Peyer's patch (tissue), 4 donors: Measurements from ENCODE around the gene FAM120A. TPM values are rescaled to one million over a fixed set of nuclear protein-coding genes. Genes with fewer than 3 reads are reported as not detected.
A peak's percentile ranks its signal among the peaks of the same experiment; 100 is the strongest.

Experiments
- DNase-seq, 3 donors: peaks; one replicate each; pipeline ENCODE4 v3.0.0-alpha.2; 2017 to 2019
- H3K27ac ChIP-seq, 4 donors: fragments of 200-600 bp; sonication (generic); one replicate each; pipeline ENCODE4 v1.5.1; 2016 to 2019
- H3K27me3 ChIP-seq, 2 donors: fragments of 200-600 bp; sonication (generic); one replicate each; pipeline ENCODE4 v1.5.1; 2019
- H3K36me3 ChIP-seq, 3 donors: fragments of 200-600 bp; sonication (generic); one replicate each; pipeline ENCODE4 v1.5.1; 2016 to 2019
- H3K4me1 ChIP-seq, 4 donors: fragments of 200-600 bp; sonication (generic); one replicate each; pipeline ENCODE4 v1.5.1; 2016 to 2019
- H3K4me3 ChIP-seq, 4 donors: fragments of 200-600 bp; sonication (generic); 1 replicate in 3 of 4; 2 replicates in 1 of 4; pipeline ENCODE4 v1.5.1; 2016 to 2019; ENCODE audit warnings: mild to moderate bottlenecking in 1 of 4
- H3K9me3 ChIP-seq, 4 donors: fragments of 200-600 bp; sonication (generic); one replicate each; pipeline ENCODE4 v1.5.1; 2016 to 2019; ENCODE audit warnings: mild to moderate bottlenecking in 1 of 4
- POLR2A ChIP-seq, 2 donors: fragments of 450-650 bp; IDR thresholded peaks; one replicate each; pipeline ENCODE4 v1.5.1; 2017; ENCODE audit warnings: antibody characterized with exemption in 2 of 2, mild to moderate bottlenecking in 2 of 2, moderate library complexity in 2 of 2
- total RNA-seq, 4 donors: library from RNA; depleted of rRNA; stranded (reverse); fragments of >200 nt; gene quantifications; one replicate each; pipeline ENCODE4 v1.1.0, GENCODE V29; 2016
- TF ChIP-seq, protein P1 (sequence below), 6 experiments: fragments of 450-650 bp in 4 of 6; fragments of 200-600 bp in 2 of 6; sonication (generic) in 1 of 6; IDR thresholded peaks; one replicate each; pipeline ENCODE4 v1.5.1; 2017 to 2019; ENCODE audit warnings: antibody characterized with exemption in 6 of 6, mild to moderate bottlenecking in 3 of 6, moderate library complexity in 1 of 6

Gene FAM120A
- total RNA-seq, 4 donors from 2014 or later: 128 to 159 (median 136) TPM

- no peaks in the 10 kb centered on the region for H3K9me3 ChIP-seq
- TF ChIP-seq, protein P1, sequence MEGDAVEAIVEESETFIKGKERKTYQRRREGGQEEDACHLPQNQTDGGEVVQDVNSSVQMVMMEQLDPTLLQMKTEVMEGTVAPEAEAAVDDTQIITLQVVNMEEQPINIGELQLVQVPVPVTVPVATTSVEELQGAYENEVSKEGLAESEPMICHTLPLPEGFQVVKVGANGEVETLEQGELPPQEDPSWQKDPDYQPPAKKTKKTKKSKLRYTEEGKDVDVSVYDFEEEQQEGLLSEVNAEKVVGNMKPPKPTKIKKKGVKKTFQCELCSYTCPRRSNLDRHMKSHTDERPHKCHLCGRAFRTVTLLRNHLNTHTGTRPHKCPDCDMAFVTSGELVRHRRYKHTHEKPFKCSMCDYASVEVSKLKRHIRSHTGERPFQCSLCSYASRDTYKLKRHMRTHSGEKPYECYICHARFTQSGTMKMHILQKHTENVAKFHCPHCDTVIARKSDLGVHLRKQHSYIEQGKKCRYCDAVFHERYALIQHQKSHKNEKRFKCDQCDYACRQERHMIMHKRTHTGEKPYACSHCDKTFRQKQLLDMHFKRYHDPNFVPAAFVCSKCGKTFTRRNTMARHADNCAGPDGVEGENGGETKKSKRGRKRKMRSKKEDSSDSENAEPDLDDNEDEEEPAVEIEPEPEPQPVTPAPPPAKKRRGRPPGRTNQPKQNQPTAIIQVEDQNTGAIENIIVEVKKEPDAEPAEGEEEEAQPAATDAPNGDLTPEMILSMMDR (IDR thresholded peaks at IDR 0.05): no peak
- peak in 1 of 2 donors; percentile 28 for TF ChIP-seq POLR2A (IDR thresholded peaks at IDR 0.05)
- peak; percentile 73 to 78 (median 74) for DNase-seq
- no peaks in the 10 kb centered on the region for H3K27me3 ChIP-seq
- peak overlapping the region; percentile 78 to 99 (median 94) for H3K4me3 ChIP-seq
- H3K36me3 ChIP-seq: no peaks in the 10 kb centered on the region
- peaks cover 0 to 47% (median 12%) of the 10 kb centered on the region in 4 donors for H3K4me1 ChIP-seq
- peak overlapping the region; percentile 81 to 95 (median 90) for H3K27ac ChIP-seq
Observed at GRCh38 chr9:93575796-93576257, 124.3 kb downstream of the FAM120A start.

DNA sequence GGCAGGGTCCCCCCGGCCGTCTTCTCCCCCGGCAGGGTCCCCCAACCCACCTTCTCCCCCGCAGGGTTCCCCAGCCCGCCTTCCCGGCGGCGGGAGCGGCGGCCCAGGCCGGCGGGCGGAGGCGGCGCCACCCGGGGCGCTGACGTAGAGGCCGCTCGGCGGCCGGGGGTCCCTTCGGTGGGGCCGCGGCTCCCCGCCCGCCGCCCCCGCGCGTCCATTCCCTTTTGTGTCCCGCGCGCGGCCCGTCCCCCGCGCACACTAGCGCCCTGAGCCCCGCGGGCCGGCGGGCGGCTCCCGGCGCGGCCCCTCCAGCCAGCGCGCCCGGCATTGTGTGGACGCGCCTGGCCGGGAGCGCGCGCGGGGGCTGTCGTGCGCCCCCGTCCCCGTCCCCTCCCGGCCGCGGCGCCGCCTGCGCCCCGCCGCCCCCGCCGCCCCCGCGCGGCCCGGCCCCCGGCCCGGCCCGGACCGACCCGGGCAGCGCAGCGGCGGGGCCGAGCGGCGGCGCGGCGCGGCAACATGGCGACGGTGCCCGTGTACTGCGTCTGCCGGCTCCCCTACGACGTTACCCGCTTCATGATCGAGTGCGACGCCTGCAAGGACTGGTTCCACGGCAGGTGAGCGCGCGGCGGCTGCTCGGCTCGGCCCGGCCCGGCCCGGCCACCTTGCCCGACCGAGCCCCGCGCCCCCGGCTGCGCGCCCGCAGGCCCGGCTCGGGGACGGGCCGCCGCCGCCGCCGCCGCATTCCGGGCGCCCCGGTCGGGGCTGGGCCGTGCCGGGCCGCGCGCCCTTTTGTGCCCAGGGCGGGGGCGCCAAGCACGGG, 125.0 kb downstream of the FAM120A start, which contains the start of gene PHF2:
PHF2 (plus strand) TSS at position 327 of the 820 bp plus-strand sequence; CDS start at position 517, 190 bp downstream.
- H3K4me3 ChIP-seq: peak within 1 kb of the TSS; percentile 78 to 99 (median 94)
- H3K36me3 ChIP-seq: no peaks in the 10 kb centered on the region
- H3K27ac ChIP-seq: peak within 1 kb of the TSS; percentile 81 to 95 (median 90)
- TF ChIP-seq POLR2A (IDR thresholded peaks at IDR 0.05): peak in 1 of 2 donors; percentile 19
- TF ChIP-seq, protein P1 (IDR thresholded peaks at IDR 0.05): no peak
- H3K9me3 ChIP-seq: no peaks in the 10 kb centered on the region
- H3K4me1 ChIP-seq: peaks cover 0 to 53% (median 12%) of the 10 kb centered on the region in 4 donors
- H3K27me3 ChIP-seq: no peaks in the 10 kb centered on the region
- peak in 2 of 3 donors; percentile 48 to 60 for DNase-seq

DNA sequence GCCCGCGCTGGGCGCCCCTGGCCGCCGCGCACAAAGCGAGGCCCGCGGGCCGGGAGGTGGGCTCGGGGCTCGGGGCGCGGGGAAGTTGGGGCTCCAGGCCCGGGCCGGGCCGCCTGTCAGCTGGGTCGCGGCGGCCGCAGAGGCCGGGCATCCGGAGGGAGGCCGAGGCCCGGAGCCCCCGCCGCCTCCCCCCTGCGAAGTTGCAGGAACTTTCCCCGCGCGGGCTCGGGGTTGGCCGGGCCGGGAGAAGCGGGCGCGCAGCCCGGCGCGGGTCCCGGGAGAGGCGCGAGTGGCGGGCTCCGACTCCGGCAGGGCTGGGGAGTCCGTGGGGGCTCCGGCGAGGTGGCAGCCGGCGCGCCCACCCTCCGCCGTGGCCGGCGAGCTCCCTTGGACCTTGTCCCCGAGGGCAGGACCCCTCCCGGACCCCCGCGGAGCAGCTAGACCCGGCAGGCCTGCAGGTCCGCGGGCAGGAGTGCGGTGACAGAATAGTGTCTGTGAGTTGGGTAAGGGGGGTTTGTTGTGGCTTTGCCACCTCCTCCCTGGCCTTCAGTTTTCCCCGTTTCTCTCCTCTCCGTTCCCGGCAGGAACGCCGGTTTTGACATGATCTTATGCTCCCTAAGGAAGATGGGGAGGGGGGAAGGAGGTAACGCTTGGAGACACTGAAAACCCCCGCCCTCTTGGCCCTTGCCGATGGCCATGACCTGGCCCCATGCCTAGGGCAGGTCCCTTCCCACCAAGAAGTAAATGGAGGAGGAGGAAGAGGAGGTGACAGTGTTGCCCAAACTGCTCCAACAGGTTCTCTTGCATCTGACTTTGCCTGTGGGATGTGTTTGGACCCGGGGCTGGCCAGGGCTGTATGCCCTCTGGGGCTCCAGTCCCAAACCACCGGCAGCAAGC, 125.8 kb downstream of the FAM120A start:
- Histone ChIP-seq H3K36me3 (no peaks in the 10 kb centered on the region), H3K27me3 (no peaks in the 10 kb centered on the region), H3K4me3 (peak overlapping the region; percentile 78 to 99 (median 94)), H3K27ac (peak overlapping the region; percentile 48 to 95 (median 79)), H3K9me3 (no peaks in the 10 kb centered on the region), H3K4me1 (peaks cover 0 to 62% (median 12%) of the 10 kb centered on the region in 4 donors)
- peak in 2 of 3 donors; percentile 53 to 65 for DNase-seq
- TF ChIP-seq POLR2A (IDR thresholded peaks at IDR 0.05): no peak
- TF ChIP-seq, protein P1 (IDR thresholded peaks at IDR 0.05): no peak

DNA sequence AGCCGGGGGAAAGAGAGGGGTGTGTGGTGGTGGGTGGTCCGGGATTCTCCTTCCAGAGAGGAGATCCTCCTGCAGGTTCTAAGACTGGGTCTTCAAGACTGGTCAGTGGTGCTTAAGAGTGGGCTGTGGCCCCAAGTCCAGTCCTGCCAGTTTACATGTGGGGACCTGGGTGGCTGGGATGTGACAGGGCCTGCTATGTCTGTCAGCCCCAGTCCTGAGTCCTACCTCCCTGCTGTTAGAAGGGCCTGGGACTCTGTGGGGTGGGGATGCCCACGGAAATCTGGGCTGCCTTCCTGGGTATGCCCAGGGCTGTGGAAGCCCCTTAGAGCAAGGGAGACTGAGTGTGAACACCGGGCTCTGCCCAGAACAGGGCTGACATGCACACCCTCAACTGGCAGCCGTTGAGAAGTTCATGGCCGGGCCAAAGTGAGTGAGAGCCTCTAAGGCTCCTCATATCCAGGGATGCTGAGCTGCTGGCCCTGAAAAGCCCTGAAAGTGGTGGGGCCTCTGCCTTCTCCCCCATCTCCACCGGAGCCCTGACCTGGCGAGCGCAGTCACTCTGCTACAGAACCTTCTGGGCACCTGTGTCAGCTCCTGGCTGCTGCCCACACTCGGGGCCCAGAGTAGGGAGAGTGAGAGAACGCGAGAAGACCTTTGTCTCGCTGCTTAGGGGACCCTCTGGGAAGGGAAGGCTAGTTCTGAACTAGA, 126.6 kb downstream of the FAM120A start:
- peaks cover 0 to 66% (median 12%) of the 10 kb centered on the region in 4 donors for H3K4me1 ChIP-seq
- H3K9me3 ChIP-seq: no peaks in the 10 kb centered on the region
- peak in 2 of 3 donors; percentile 45 to 51 for DNase-seq
- H3K4me3 ChIP-seq: peak overlapping the region; percentile 78 to 99 (median 94)
- H3K27ac ChIP-seq: peak overlapping the region in 3 of 4 donors; percentile 69 to 95 (median 89)
- H3K36me3 ChIP-seq: no peaks in the 10 kb centered on the region
- H3K27me3 ChIP-seq: no peaks in the 10 kb centered on the region
- TF ChIP-seq, protein P1 (IDR thresholded peaks at IDR 0.05): no peak
- TF ChIP-seq POLR2A (IDR thresholded peaks at IDR 0.05): no peak

GRCh38 chr9:93578844-93579243, 127.4 kb downstream of the FAM120A start:
- peaks cover 0 to 66% (median 12%) of the 10 kb centered on the region in 4 donors for H3K4me1 ChIP-seq
- H3K9me3 ChIP-seq: no peaks in the 10 kb centered on the region
- no peak overlapping the region for H3K27ac ChIP-seq
- no peaks in the 10 kb centered on the region for H3K36me3 ChIP-seq
- peak in 1 of 3 donors; percentile 31 for DNase-seq
- no peak overlapping the region for H3K4me3 ChIP-seq
- TF ChIP-seq, protein P1 (IDR thresholded peaks at IDR 0.05): no peak
- TF ChIP-seq POLR2A (IDR thresholded peaks at IDR 0.05): no peak
- H3K27me3 ChIP-seq: no peaks in the 10 kb centered on the region
